Measurements from ENCODE around the gene FABP1. TPM values are rescaled to one million over a fixed set of nuclear protein-coding genes. Genes with fewer than 3 reads are reported as not detected.

The FABP1 gene
- total RNA-seq, 4 donors from 2014 or later = 598 to 2,513 (median 1,116) TPM

- Histone ChIP-seq H3K27ac (peak overlapping the region in 1 of 4 donors; percentile 73), H3K4me1 (no peaks in the 10 kb centered on the region), H3K36me3 (peaks cover 0 to 4% (median 0%) of the 10 kb centered on the region in 3 donors), H3K27me3 (no peaks in the 10 kb centered on the region), H3K4me3 (no peak overlapping the region), H3K9me3 (no peaks in the 10 kb centered on the region)
- peak in 1 of 3 donors; percentile 61 for DNase-seq
- TF ChIP-seq POLR2A (IDR thresholded peaks at IDR 0.05) = peak in 1 of 2 donors; percentile 10
- TF ChIP-seq CTCF (IDR thresholded peaks at IDR 0.05) = no peak
Observed at GRCh38 chr2:88122141-88122884, 5.5 kb downstream of the FABP1 start.

DNA sequence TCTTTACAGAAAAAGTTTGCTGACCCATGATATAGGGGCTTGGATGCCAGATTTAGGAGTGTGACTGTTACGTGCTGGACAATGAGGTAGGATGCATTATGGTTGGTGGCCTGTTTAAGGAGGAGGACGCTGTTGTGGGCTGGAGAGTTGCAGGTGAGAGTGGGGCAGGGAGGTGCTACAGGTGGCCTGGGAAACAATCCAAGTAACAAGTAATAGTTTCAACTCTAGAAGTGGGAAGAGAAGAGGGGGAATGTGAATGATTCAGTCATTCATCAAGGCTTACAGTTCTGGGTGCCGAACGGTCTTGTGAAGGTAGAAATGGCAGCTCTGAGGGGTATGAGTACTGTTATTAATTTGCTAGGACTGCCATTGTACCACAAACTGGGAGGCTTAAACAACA lies 6.2 kb downstream of the FABP1 start:
- Histone ChIP-seq H3K27me3 (no peaks in the 10 kb centered on the region), H3K4me3 (no peak overlapping the region), H3K27ac (peak overlapping the region in 1 of 4 donors; percentile 73), H3K4me1 (no peaks in the 10 kb centered on the region), H3K36me3 (peaks cover 0 to 4% (median 0%) of the 10 kb centered on the region in 3 donors), H3K9me3 (no peaks in the 10 kb centered on the region)
- TF ChIP-seq CTCF (IDR thresholded peaks at IDR 0.05) (no peak), POLR2A (IDR thresholded peaks at IDR 0.05) (no peak)
- DNase-seq = no peak

DNA sequence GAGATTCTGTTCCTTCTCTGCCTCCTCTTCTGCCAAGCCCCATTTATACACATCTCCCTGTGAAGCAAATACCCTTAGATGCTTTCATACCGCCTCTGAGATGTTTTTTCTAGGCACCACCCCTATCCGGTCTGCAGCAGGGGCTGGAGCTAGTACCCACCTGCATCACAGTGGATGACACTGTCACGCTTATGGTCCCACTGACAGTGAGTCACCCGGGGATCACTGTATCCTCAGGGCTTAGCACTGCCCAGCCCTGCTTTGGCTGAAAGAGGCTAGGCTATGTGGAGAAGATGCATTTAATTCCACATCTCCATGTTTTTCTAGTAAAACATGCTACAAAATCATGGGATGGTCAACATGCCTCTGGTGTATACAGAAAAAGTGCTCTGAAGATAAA lies 9.9 kb downstream of the FABP1 start:
- Histone ChIP-seq H3K27ac (no peak overlapping the region), H3K36me3 (no peaks in the 10 kb centered on the region), H3K4me3 (no peak overlapping the region), H3K27me3 (no peaks in the 10 kb centered on the region), H3K9me3 (no peaks in the 10 kb centered on the region), H3K4me1 (no peaks in the 10 kb centered on the region)
- TF ChIP-seq CTCF (IDR thresholded peaks at IDR 0.05) (no peak), POLR2A (IDR thresholded peaks at IDR 0.05) (no peak)
- no peak for DNase-seq

DNA sequence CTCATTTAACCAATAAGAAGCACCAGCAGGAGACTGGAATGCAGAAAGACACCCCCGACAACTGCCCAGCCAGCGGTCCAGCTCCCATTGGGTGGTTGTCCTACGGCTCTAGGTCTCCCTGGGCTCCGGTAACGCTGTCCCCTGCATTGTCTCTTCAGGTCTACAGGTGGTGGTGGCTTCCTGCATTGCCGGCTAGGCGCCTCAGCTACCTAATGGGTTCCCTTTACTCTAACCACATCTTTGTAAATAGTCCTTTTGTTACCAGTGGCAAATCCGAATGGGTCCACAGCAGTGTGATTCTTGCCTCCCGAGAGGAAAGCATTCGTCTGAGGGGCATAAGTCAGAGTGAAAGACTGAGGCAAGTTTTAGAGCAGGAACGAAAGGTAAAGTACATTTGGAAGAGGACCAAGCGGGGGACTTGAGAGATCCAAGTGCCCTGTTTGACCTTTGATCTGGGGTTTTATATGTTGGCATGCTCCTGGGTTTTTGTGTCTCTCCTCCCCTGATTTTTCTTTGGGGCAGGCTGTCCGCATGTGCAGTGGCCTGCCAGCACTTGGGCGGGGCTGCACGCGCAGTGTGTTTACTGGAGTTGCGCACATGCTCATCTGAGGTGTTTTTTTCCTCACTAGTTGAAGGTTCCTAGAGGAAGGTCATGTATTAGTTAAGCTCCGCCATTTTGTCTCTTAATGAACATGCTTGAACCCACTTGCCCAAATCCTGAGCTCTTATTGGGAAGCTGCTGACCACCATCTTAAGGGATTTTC lies 11.0 kb downstream of the FABP1 start:
- Histone ChIP-seq H3K4me3 (no peak overlapping the region), H3K4me1 (no peaks in the 10 kb centered on the region), H3K9me3 (no peaks in the 10 kb centered on the region), H3K27me3 (no peaks in the 10 kb centered on the region), H3K36me3 (no peaks in the 10 kb centered on the region), H3K27ac (no peak overlapping the region)
- no peak for TF ChIP-seq CTCF (IDR thresholded peaks at IDR 0.05)
- TF ChIP-seq POLR2A (IDR thresholded peaks at IDR 0.05) = no peak
- DNase-seq = no peak

DNA sequence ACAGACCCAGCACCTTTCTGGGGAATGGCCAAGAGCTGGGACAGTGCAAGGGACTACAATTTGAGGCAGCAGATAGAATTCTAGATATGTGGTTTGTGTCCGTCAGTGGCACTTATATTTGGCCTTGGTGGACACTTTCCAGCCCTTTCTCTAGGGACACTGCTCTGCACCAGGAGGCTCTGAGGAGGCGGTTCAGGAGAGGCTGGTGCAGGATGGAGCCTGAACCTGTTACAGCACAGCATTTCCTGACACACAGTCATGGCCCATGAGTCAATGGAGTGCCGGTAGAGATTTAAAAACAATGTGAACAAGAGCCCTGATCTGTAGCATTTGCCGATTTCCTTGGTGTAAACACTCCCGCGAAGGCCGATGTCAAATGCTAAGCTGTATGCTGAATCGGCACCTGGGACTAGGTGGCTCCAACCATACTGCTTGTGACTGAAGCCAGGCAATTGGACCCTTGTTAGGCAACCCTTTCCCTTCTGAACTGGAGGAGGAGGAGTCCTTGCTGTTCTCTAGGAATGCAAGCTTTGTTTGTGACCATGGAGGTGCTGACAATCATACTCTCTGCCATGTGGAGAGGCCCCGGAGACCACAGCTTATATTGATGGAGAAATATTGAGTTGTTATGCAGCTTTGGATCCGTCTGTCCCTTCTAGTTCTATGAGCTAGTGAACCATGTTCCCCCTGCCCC lies 11.9 kb downstream of the FABP1 start:
- no peak overlapping the region for H3K4me3 ChIP-seq
- no peak for DNase-seq
- no peaks in the 10 kb centered on the region for H3K27me3 ChIP-seq
- no peaks in the 10 kb centered on the region for H3K9me3 ChIP-seq
- no peak overlapping the region for H3K27ac ChIP-seq
- TF ChIP-seq POLR2A (IDR thresholded peaks at IDR 0.05) (no peak), CTCF (IDR thresholded peaks at IDR 0.05) (no peak)
- H3K4me1 ChIP-seq = no peaks in the 10 kb centered on the region
- H3K36me3 ChIP-seq = no peaks in the 10 kb centered on the region

All from Peyer's patch (tissue), 4 donors.